GM21717 (cell line): ENCODE results near the gene HACE1.
A peak's percentile ranks its signal among the peaks of the same experiment; 100 is the strongest.

Source experiments
- ATAC-seq: cut with Tn5 transposase; IDR thresholded peaks from one replicate; pipeline ENCODE4 v1.9.1; 2021; ENCODE audit warnings: mild to moderate bottlenecking, moderate library complexity; ENCODE audit not compliant: unreplicated experiment

Gene HACE1

DNA sequence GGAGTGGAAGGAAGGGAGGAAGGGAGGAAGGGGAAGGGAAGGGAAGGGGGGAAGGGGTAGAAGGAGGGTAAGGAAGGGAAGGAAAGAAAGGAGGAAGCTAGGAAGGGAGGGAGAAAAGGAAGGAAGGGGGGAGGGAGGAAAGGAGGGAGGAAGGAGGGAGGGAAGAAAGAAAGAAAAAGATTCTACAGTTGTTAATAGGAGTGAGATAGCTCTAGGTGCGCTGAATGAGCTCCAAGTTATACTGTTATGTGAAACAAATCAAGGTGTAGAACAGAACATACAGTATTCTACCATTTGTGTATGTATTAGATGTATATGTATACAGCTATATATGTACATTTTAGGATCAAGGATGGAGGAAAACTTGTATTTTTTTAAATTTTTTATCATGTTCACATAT, 167.7 kb downstream of the HACE1 start:
- no peak for ATAC-seq

GRCh38 chr6:104689551-104690205, 170.0 kb downstream of the HACE1 start:
- no peak for ATAC-seq

DNA sequence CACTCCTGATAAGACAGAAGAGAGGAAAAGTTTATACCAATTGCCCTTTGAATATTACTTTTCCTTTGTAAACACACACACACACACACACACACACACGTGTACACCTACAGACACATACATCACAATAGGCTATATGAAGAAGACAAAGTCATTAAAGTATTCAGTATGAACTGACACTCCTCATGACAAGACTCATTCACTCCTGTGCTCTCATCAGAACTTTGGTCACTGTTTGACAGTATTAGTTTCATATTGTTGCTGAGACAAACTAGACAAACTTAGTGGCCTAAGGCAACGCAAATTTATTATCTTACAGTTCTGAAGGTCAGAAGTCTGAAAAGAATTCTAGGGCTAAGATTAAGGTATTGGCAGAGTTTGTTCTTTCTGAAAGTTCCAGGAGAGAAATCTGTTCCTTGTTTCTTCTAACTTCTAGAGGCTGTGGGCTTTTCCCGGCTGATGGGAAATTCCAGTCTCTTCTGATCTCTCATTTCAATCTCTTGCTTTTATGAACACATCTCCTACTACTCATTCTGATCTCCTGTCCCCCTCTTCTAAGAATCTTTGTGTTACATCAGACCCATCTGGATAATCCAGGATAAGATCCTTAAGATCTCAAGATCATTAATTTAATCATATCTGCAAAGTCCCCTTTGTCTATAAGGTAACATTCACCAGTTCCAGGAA, 171.3 kb downstream of the HACE1 start:
- no peak for ATAC-seq

DNA sequence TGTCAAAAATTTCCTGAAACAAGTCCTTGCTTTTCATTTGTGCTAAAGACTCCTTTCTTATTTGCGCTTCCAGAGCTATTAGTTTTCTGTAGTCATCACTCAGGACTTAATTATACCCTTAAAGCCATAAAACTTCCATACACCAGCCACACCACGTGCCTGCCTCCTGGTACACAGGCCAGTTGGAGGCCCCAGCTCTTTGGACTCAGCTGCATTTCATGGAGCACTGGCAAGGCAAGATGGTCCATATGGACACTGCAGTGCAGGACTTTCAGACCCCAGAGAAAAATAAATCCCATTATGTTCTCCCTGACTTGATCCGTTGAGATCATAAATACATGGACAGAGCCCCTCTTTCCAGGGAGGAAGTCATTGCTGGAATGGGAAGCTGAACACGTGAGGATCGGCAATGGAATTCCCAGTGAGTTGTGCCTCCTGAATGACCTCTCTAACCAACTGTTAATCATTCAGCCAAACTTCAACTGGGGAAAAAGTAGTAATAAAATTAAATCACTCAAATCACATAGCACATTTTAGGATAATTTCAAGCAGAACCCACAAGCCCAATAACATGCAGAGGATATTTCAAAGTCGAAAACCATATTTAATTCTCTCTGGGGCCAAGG, 173.1 kb downstream of the HACE1 start:
- no peak for ATAC-seq

DNA sequence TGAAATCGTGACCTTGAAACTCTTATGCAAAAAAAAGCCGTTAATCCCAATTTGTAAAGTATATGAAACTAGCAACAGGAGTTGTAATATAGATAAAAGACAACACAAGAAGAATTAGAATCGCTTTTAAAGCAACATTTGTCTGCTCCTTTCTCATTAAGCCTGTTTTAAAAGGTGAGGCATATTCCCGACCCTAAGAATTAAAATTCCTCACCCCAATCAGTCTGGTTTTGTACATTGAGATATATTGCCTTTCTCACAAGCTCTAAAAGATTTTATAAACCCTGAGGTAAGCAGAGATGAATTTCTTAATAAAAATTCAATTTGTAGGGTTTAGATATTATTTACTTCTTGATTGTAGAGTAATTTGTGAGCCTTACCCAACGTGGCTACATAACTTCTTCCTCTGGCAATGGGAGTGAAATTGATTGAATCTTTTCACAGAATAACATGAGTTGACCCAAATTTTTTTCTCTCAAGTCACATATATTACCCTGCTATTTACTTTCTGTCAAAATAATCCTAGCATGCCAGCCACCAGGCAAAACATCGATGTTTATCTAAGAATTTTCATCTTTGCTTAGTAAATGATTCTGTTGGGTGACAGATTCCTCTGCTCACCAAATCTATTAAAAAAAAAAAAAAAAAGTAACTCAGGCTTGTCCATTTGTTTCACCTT, 173.7 kb downstream of the HACE1 start:
- ATAC-seq = no peak

DNA sequence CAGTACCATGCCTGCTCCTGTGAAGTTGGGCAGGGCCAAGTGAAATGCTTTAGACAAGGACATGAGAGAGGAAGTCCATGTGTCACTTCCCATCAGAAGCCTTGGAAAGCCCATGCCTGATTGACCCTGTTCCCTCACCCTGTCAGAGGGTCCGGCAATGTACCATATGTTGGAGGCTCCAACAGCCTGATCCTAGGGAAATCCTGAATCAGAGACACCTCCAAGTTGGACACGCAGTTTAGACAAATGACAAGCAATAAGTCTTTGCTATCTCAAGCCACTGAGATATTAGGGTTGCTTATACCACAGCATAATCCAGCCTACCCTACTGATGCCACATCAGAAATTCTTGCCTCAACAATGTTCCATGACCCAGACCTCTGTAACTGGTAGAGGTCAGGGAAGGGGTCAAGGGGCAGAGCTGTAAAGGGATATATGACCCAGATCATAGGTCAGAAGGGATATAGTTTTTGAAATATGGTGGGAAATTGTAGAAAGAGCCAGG, 174.8 kb downstream of the HACE1 start:
- no peak for ATAC-seq

DNA sequence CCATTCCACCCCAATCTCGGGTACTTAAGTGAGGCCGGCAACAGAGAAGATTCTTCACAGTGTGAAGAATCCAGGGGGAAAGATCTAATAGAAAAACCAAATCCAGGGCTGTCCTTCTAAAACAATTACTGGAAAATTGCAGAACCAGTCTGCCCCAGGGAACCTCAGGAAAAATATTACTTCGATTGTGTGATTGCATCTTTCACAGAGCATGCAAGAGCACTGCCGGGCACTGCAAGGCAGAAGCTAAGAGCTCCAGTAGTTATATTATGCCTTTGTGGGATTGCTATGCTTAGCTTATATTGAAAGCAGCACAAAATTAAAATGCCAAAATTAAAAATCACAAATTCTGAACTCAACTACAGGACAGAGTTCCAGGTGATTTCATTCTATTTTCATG, 175.9 kb downstream of the HACE1 start:
- no peak for ATAC-seq

- peak; percentile 84 for ATAC-seq
Observed at GRCh38 chr6:104682722-104683643, 176.7 kb downstream of the HACE1 start.

- ATAC-seq = no peak
Observed at GRCh38 chr6:104680539-104680938, 179.2 kb downstream of the HACE1 start.

- no peak for ATAC-seq
Observed at GRCh38 chr6:104679971-104680370, 179.7 kb downstream of the HACE1 start.
